GM12874 (cell line): ENCODE measurements around the gene TARS3.

Experiments used
- TF ChIP-seq, protein P1 (sequence below): IDR thresholded peaks from 2 replicates; pipeline ENCODE4 v1.5.1; 2011; ENCODE audit warnings: low read depth, mild to moderate bottlenecking, control low read depth, low read length, moderate library complexity; ENCODE audit not compliant: insufficient read depth

TARS3 gene

DNA sequence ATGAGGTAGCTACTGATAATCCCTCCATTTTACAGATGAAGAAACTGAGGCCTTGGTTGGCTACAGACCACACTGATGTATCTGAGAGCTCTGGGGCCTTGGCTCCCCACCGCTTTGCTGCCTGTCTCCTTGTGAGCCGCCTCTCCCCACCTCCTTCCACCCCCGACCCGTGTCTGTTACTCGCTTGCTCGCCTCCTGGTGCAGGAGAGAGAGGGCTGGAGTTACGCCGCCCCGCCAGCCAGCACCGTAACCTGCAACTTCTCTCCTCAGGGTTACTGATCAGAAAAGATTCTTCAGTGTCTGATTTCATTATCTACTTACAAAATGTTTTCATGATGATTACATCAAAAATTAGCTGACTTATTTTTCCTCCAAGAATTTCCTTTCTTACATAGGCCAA, 106.2 kb downstream of the TARS3 start:
- TF ChIP-seq, protein P1, sequence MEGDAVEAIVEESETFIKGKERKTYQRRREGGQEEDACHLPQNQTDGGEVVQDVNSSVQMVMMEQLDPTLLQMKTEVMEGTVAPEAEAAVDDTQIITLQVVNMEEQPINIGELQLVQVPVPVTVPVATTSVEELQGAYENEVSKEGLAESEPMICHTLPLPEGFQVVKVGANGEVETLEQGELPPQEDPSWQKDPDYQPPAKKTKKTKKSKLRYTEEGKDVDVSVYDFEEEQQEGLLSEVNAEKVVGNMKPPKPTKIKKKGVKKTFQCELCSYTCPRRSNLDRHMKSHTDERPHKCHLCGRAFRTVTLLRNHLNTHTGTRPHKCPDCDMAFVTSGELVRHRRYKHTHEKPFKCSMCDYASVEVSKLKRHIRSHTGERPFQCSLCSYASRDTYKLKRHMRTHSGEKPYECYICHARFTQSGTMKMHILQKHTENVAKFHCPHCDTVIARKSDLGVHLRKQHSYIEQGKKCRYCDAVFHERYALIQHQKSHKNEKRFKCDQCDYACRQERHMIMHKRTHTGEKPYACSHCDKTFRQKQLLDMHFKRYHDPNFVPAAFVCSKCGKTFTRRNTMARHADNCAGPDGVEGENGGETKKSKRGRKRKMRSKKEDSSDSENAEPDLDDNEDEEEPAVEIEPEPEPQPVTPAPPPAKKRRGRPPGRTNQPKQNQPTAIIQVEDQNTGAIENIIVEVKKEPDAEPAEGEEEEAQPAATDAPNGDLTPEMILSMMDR = no peak

DNA sequence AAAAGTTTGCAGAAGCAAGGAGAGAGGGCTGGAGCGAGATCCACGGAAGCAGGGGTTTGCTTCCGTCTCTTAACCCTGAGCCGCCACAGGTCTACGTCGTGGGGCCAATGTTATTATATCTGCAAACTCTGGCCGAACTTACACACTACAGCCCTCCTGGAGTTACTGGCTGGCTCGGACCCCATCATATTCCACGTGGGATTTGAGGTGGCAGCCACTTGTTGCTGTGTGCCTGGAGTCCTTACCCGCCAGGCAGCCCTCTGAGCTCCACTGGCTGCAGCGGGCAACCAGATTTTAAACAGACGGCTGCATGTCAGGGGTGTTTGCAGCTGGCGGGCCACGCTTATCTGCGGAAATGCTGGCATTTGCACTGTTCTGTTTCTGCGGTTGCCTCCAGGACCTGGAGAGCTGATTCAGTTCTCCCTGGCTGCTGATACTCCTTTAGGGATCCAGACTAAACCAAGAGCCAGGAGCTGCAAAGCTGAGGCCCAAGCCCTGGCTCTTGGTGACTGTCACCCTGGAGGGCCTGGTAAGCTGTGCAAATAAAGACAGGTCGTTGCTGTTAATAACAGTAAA, 106.8 kb downstream of the TARS3 start:
- TF ChIP-seq, protein P1 = no peak

DNA sequence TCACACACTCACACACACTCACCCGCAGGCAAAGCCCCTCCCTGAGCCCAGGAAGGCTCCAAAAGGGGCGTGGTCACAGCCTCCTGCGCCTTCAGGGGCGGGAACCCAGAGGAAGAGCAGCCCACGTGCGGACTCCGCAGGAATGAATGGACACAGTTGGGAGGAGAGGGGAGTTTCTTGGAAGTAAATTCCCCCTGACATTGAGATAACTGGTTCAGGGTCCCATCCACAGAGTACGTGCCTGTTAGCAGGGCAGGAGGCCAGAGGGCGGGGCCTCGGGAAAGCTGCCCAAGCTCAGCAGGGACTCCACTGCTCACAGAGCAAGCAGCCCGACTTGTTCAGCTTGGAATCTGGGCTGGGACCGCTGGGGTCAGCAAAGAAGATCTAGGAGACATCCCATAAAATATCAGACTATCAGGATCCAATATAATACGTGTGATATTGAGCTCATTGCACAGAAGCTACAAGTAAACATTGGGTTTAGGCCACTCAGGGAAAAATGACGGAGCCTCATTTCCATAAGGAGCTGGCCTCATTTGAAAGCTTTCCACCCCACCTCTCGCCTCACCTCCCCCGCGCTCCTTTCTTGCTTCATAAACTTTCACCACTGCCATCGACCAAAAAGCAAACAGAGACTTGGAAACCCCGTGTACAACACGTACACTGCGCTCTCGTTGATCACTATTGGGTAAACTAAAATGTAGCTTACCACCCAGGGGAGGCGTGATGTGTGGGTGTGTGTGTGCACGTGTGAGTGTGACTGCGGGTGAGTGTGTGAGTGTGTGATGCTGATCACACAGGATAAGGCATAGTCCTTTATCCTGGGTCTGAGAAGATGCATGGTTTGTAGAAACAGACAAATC, 108.1 kb downstream of the TARS3 start:
- TF ChIP-seq, protein P1 = no peak

DNA sequence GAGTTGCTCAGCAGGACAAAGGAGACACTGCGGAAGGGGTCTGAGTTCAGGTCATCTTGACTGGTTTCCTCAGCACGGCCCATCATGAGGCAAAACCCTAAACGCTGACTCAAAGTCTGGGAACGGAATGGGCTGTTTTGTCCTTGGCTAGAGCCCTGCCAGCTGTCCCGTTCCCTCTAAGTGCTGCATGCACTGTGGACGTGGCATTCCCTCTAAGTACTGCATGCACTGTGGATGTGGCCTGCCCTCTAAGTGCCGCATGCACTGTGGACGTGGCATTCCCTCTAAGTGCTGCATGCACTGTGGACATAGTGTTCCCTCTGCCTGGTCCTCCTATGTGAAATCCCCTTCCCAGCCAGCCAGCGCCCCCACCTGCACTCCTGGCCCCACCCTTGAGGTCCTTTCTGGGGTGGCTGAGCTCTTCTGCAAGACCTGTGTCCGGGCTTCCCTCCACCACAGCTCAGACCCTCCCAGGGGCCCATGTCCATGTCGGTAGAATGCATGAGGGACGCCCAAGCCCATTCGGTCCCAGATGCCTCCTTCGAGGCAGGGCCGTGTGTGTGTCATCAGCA, 108.8 kb downstream of the TARS3 start:
- TF ChIP-seq, protein P1 = no peak

DNA sequence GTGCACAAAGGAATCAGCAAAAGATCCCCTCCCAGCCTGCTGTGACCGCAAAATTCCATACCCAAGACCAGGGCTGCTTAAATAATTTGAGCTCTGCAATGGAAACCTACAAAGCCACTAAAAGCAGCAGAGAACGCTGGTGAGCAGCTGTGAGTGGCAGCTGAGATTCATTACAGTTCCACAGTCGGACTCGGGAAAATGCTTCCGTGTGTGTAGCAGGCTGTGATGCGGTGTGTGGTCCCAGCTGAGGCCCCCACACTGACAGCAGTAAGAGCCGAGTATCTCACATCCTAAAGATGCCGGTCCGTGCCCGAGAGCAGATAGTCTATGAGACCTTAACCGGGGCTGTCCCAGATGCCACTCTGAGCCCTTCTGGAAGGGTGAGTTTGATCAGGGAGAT, 109.5 kb downstream of the TARS3 start:
- TF ChIP-seq, protein P1 = no peak

DNA sequence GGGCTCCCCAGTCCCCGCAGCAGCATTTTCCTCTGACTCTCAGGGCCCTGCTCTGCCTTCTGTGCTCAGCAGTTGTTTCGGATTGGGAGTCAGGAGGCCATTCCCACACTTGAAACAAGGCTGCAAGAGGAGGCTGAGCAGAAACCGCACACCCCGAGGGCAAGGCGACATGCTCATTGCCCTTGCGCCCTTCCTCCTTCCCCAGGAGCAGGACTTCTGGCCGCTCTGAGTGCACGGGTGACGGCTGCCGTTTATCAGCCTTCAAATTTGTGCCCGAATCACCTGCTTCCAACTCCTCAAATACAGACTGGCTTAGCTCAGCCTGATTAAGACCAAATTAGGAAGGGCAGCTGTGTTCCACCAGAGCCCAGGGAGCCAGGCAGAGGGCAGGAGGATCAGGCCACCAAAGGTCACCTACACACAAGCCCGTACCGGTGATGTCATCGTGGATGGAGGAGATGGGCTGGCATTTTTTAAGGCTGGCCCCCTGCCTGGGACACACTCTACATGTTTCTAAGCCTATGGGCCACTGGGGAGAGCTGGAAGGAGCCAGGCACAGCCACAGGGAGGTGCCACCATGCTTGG, 110.2 kb downstream of the TARS3 start:
- TF ChIP-seq, protein P1 = no peak
